OCI-LY7 (cell line): ENCODE results near the gene NAA10.

Experiments
- CTCF ChIP-seq: fragments of 200-600 bp; sonication (generic); conservative IDR thresholded peaks from 2 replicates; pipeline ENCODE4 v1.5.1; 2014; ENCODE audit warnings: mild to moderate bottlenecking, antibody characterized with exemption, low read length, moderate library complexity, mixed read lengths
- EZH2phosphoT487 ChIP-seq: fragments of 200-600 bp; sonication (generic); IDR thresholded peaks from 2 replicates; pipeline ENCODE4 v1.6.1; 2018; ENCODE audit warnings: low read depth, borderline replicate concordance, mild to moderate bottlenecking, mixed run types, antibody characterized with exemption, low read length, moderate library complexity, mixed read lengths

DNA sequence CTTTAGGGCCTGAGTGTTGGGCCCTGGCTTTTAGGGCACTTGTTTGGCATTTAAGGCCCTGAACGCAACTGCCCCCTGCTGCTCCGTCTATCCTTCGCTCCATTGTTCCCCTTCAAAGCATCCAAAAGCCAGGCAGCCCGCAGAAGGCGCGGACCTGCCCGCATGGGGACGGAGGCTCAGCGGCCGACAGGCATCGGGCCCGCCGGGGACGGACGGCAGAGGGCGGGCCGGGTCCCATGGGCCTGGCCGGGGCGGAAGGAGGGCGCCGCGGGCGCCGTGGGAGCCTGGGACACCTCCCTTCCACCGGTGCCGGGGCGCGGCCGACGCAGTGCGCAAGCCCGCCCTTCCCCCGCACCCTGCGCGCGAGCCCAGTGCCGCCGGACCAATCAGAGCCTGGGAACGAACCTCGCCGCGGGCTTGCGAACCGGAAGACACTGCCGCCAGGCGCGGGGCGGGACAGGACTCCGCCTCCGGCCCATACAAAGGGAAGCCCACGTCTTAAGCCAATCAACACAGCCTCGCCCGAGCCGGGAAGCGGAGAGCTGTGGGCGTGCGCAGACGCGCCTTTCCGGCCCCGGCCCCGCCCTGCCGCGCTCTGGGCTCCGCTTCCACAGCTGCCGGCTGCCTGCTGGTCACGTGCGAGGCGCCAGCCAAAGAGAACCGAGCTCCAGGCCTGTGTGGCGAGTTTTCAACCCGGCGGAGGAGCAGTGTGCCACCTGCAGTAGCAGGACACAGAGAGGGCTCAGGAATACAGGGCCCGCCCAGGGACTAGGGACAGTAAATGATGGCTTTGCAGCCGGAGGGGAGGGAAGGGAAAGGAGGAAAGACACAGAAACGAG, 6.7 kb downstream of the NAA10 start:
- TF ChIP-seq CTCF (no peak), EZH2phosphoT487 (no peak)
